Gastrocnemius medialis (tissue), 4 donors: ENCODE results near the gene KLHL12.

Experiments used
- POLR2A ChIP-seq, 2 donors: fragments of 450-650 bp; IDR thresholded peaks; one replicate each; pipeline ENCODE4 v1.6.1; 2017; ENCODE audit warnings: antibody characterized with exemption in 2 of 2, mild to moderate bottlenecking in 2 of 2, moderate library complexity in 2 of 2
- TF ChIP-seq, protein P1 (sequence below), 5 experiments: fragments of 450-650 bp in 3 of 5; fragments of 200-600 bp in 2 of 5; sonication (generic) in 2 of 5; IDR thresholded peaks in 4 of 5; conservative IDR thresholded peaks in 1 of 5; 1 replicate in 4 of 5; 2 replicates in 1 of 5; pipeline ENCODE4 v1.5.1; 2016 to 2019; ENCODE audit warnings: antibody characterized with exemption in 5 of 5, mild to moderate bottlenecking in 3 of 5, moderate library complexity in 3 of 5

DNA sequence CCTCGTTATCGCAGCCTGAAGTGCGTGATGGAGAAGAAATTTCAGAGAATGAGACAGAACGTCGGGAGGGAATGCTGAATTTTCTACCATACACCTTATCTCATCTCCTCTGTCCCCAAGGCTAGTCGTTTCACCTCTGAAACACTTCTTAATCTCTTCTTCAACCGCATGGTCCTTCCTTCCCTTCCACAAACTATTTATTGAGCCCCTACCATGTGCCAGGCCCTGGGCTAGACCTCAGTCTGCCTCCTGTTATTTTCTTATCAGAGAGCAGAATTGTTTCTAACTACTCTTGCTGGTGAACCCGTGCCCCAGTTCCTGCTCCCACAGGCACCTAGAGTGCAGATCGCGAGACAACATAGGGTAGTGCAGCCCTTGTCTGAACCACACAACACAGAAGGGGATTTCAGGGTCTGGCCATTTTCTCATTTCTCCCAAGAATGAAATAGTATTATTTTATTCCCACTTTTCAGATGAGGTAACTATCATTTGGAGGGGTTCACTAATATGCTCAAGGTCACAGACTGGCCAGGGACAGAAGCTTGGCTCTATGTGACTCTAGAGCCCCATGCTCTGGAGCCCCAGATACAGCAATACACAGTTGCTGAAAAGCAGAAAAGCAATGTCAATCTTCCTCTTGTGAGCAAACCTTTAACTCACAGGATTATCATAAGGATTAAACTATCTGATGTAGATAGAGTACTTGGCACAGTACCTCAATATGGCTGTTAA is 31.7 kb upstream of the KLHL12 start:
- TF ChIP-seq, protein P1, sequence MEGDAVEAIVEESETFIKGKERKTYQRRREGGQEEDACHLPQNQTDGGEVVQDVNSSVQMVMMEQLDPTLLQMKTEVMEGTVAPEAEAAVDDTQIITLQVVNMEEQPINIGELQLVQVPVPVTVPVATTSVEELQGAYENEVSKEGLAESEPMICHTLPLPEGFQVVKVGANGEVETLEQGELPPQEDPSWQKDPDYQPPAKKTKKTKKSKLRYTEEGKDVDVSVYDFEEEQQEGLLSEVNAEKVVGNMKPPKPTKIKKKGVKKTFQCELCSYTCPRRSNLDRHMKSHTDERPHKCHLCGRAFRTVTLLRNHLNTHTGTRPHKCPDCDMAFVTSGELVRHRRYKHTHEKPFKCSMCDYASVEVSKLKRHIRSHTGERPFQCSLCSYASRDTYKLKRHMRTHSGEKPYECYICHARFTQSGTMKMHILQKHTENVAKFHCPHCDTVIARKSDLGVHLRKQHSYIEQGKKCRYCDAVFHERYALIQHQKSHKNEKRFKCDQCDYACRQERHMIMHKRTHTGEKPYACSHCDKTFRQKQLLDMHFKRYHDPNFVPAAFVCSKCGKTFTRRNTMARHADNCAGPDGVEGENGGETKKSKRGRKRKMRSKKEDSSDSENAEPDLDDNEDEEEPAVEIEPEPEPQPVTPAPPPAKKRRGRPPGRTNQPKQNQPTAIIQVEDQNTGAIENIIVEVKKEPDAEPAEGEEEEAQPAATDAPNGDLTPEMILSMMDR (IDR thresholded peaks at IDR 0.05 in 4 of 5, conservative IDR thresholded peaks at IDR 0.05 in 1 of 5) = no peak
- no peak for TF ChIP-seq POLR2A (IDR thresholded peaks at IDR 0.05)
